Subcutaneous adipose tissue (tissue), 4 donors: ENCODE data around the gene AKNA. TPM values are rescaled to one million over a fixed set of nuclear protein-coding genes. Genes with fewer than 3 reads are reported as not detected.
"Not testable (repeated sequence)": the region's sequence is repeated elsewhere in the genome, so short reads cannot be mapped to it uniquely, and the experiment has no call there.

ENCODE experiments used
- CTCF ChIP-seq: fragments of 450-650 bp; IDR thresholded peaks from one replicate; pipeline ENCODE4 v1.5.1; 2016; ENCODE audit warnings: low read depth, mild to moderate bottlenecking, control low read depth, antibody characterized with exemption, moderate library complexity
- total RNA-seq, 4 donors: library from RNA; depleted of rRNA; stranded (reverse); fragments of >200 nt; gene quantifications; one replicate each; pipeline ENCODE4 v1.1.0, GENCODE V29; 2016

AKNA gene
- total RNA-seq, 4 donors from 2014 or later: 25.3 to 63.9 (median 52.6) TPM

- TF ChIP-seq CTCF: no peak
Measured at GRCh38 chr9:114336157-114336556, 51.6 kb downstream of the AKNA start.

DNA sequence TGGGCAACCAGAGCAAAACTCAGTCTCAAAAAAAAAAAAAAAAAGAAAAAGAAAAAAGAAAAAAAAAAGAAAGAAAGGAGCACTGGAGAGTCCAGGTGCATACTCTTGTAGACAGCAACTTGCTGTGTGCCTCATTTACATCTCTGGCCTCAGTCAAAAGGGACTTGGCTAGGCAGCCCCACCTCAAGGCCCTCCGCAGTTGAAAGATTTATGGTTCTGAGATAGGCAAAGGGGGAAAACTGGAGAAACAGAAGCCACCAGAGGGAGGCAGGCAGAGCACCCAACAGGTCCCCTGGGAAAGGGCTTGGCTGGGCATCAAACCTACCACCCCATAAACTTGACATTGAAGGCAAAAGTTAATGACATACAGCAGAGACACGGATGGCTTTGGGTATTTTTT is 52.0 kb downstream of the AKNA start:
- no peak for TF ChIP-seq CTCF

GRCh38 chr9:114334490-114334889 is 53.3 kb downstream of the AKNA start:
- no peak for TF ChIP-seq CTCF

DNA sequence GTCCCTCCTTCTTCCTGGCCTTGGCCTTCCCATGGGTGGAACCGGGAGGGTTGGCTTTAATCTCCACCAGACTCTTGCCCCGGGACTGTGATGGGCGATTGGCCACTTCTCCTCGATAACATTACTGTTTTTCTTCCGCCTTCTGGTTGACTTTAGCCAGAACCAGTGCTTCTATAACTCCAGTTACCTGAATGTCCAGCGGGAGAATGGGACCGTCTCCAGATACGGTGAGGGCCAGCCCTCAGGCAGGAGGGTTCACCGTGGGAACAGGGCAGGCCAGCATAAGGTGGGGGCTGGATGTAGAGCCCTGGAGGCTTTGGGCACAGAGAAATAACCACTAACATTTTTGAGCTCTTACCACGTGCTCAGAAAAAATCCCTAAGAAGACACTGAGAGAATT is 57.1 kb downstream of the AKNA start:
- TF ChIP-seq CTCF: no peak

- not testable (repeated sequence) for TF ChIP-seq CTCF
Measured at GRCh38 chr9:114329625-114330022, 58.2 kb downstream of the AKNA start, which contains the start of gene ORM2. Gene ORM2, plus strand, starts transcription at chr9:114329869. Its CDS starts 36 bp downstream, at chr9:114329905.

GRCh38 chr9:114327749-114328148 is 60.0 kb downstream of the AKNA start:
- TF ChIP-seq CTCF: no peak

DNA sequence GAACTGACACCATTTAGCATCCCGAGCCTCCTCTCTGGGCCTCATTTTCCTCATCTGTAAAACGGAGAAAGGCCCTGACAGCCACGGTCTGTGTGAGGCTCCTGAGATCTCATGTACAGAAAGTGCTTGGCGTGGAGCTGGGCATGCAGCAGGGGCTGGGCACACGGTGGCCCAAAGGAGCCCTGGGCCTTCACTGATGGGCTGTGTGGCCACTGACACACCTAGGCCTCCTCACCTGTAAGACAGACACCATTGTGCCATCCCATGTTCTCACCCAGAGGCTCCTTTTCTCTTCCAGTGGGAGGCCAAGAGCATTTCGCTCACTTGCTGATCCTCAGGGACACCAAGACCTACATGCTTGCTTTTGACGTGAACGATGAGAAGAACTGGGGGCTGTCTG is 63.3 kb downstream of the AKNA start:
- no peak for TF ChIP-seq CTCF
